Neural cell (in vitro differentiated cells): Measurements from ENCODE around the gene SPEG.
A peak's percentile ranks its signal among the peaks of the same experiment; 100 is the strongest.

Experiments used
- EP300 ChIP-seq: fragments of 450-650 bp; conservative IDR thresholded peaks from 2 replicates; pipeline ENCODE4 v1.6.1; 2014; ENCODE audit warnings: antibody characterized with exemption, mild to moderate bottlenecking, moderate library complexity; ENCODE audit not compliant: poor library complexity, severe bottlenecking
- EZH2 ChIP-seq: fragments of 200-600, 300-800 bp; shearing (Covaris generic), sonication (generic); IDR thresholded peaks from 2 replicates; pipeline ENCODE4 v1.6.1; 2014; ENCODE audit warnings: antibody characterized with exemption, low read length, borderline replicate concordance, mild to moderate bottlenecking; ENCODE audit not compliant: insufficient read depth, poor library complexity, severe bottlenecking
- POLR2AphosphoS5 ChIP-seq: IDR thresholded peaks from 2 replicates; pipeline ENCODE4 v1.6.1; 2012
- TAF1 ChIP-seq: IDR thresholded peaks from 2 replicates; pipeline ENCODE4 v1.6.1; 2012; ENCODE audit warnings: low read depth
- TF ChIP-seq, protein P1 (sequence below): fragments of 450-650 bp; IDR thresholded peaks from 2 replicates; pipeline ENCODE4 v1.5.1; 2014; ENCODE audit warnings: antibody characterized with exemption, mild to moderate bottlenecking, moderate library complexity; ENCODE audit not compliant: poor library complexity, severe bottlenecking

GRCh38 chr2:219484343-219485200 lies 49.9 kb downstream of the SPEG start:
- TF ChIP-seq, protein P1, sequence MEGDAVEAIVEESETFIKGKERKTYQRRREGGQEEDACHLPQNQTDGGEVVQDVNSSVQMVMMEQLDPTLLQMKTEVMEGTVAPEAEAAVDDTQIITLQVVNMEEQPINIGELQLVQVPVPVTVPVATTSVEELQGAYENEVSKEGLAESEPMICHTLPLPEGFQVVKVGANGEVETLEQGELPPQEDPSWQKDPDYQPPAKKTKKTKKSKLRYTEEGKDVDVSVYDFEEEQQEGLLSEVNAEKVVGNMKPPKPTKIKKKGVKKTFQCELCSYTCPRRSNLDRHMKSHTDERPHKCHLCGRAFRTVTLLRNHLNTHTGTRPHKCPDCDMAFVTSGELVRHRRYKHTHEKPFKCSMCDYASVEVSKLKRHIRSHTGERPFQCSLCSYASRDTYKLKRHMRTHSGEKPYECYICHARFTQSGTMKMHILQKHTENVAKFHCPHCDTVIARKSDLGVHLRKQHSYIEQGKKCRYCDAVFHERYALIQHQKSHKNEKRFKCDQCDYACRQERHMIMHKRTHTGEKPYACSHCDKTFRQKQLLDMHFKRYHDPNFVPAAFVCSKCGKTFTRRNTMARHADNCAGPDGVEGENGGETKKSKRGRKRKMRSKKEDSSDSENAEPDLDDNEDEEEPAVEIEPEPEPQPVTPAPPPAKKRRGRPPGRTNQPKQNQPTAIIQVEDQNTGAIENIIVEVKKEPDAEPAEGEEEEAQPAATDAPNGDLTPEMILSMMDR: no peak
- TF ChIP-seq TAF1: no peak
- TF ChIP-seq POLR2AphosphoS5: no peak
- peak; percentile 56 for TF ChIP-seq EZH2
- TF ChIP-seq EP300: no peak
